Measurements from ENCODE around the gene CLDN20.
A peak's percentile ranks its signal among the peaks of the same experiment; 100 is the strongest.
"Not testable (repeated sequence)": the region's sequence is repeated elsewhere in the genome, so short reads cannot be mapped to it uniquely, and the experiment has no call there.

The CLDN20 gene

GRCh38 chr6:155309150-155309549, 45.3 kb downstream of the CLDN20 start:
- Histone ChIP-seq H3K4me1 (ENCODE audit: control insufficient read depth, insufficient read depth, low read length) (no peaks in the 10 kb centered on the region), H3K36me3 (ENCODE audit: control insufficient read depth, insufficient read depth, low read length) (peaks cover 15% of the 10 kb centered on the region), H3K9me3 (ENCODE audit: control insufficient read depth, low read length) (no peaks in the 10 kb centered on the region), H3K27me3 (ENCODE audit: control insufficient read depth, insufficient read depth, low read length, poor library complexity, severe bottlenecking) (no peaks in the 10 kb centered on the region), H3K4me3 (ENCODE audit: insufficient read depth, low read depth, low read length) (no peak overlapping the region), H3K27ac (ENCODE audit: insufficient read depth, low read depth, low read length, poor library complexity, severe bottlenecking) (no peak overlapping the region)
- WGBS, 2 experiments, result 88 to 89% methylated on average over 4 of the region's 4 CpGs

- WGBS, 2 experiments, result 100% methylated on average over 1 of the region's 2 CpGs
- Histone ChIP-seq H3K4me3 (ENCODE audit: insufficient read depth, low read depth, low read length) (no peak overlapping the region), H3K27ac (ENCODE audit: insufficient read depth, low read depth, low read length, poor library complexity, severe bottlenecking) (no peak overlapping the region), H3K27me3 (ENCODE audit: control insufficient read depth, insufficient read depth, low read length, poor library complexity, severe bottlenecking) (no peaks in the 10 kb centered on the region), H3K4me1 (ENCODE audit: control insufficient read depth, insufficient read depth, low read length) (no peaks in the 10 kb centered on the region), H3K36me3 (ENCODE audit: control insufficient read depth, insufficient read depth, low read length) (peaks cover 15% of the 10 kb centered on the region), H3K9me3 (ENCODE audit: control insufficient read depth, low read length) (no peaks in the 10 kb centered on the region)
Observed at GRCh38 chr6:155310596-155310995, 46.8 kb downstream of the CLDN20 start.

- H3K27ac ChIP-seq (ENCODE audit: insufficient read depth, low read depth, low read length, poor library complexity, severe bottlenecking), result no peak overlapping the region
- H3K36me3 ChIP-seq (ENCODE audit: control insufficient read depth, insufficient read depth, low read length), result peaks cover 15% of the 10 kb centered on the region
- no peaks in the 10 kb centered on the region for H3K27me3 ChIP-seq (ENCODE audit: control insufficient read depth, insufficient read depth, low read length, poor library complexity, severe bottlenecking)
- WGBS, 2 experiments, result 96 to 97% methylated on average over 5 of the region's 6 CpGs
- no peak overlapping the region for H3K4me3 ChIP-seq (ENCODE audit: insufficient read depth, low read depth, low read length)
- H3K4me1 ChIP-seq (ENCODE audit: control insufficient read depth, insufficient read depth, low read length), result no peaks in the 10 kb centered on the region
- no peaks in the 10 kb centered on the region for H3K9me3 ChIP-seq (ENCODE audit: control insufficient read depth, low read length)
Observed at GRCh38 chr6:155311086-155311485, 47.3 kb downstream of the CLDN20 start.

- no peak overlapping the region for H3K4me3 ChIP-seq (ENCODE audit: insufficient read depth, low read depth, low read length)
- no peaks in the 10 kb centered on the region for H3K4me1 ChIP-seq (ENCODE audit: control insufficient read depth, insufficient read depth, low read length)
- H3K27ac ChIP-seq (ENCODE audit: insufficient read depth, low read depth, low read length, poor library complexity, severe bottlenecking), result no peak overlapping the region
- 94 to 100% methylated on average over 2 of the region's 2 CpGs for WGBS, 2 experiments
- H3K27me3 ChIP-seq (ENCODE audit: control insufficient read depth, insufficient read depth, low read length, poor library complexity, severe bottlenecking), result no peaks in the 10 kb centered on the region
- no peaks in the 10 kb centered on the region for H3K9me3 ChIP-seq (ENCODE audit: control insufficient read depth, low read length)
- peaks cover 15% of the 10 kb centered on the region for H3K36me3 ChIP-seq (ENCODE audit: control insufficient read depth, insufficient read depth, low read length)
Observed at GRCh38 chr6:155311583-155311982, 47.8 kb downstream of the CLDN20 start.

GRCh38 chr6:155312950-155313349, 49.1 kb downstream of the CLDN20 start:
- not testable (repeated sequence) for H3K27ac ChIP-seq (ENCODE audit: insufficient read depth, low read depth, low read length, poor library complexity, severe bottlenecking); H3K4me1 ChIP-seq (ENCODE audit: control insufficient read depth, insufficient read depth, low read length); H3K36me3 ChIP-seq (ENCODE audit: control insufficient read depth, insufficient read depth, low read length); H3K9me3 ChIP-seq (ENCODE audit: control insufficient read depth, low read length); H3K27me3 ChIP-seq (ENCODE audit: control insufficient read depth, insufficient read depth, low read length, poor library complexity, severe bottlenecking)
- H3K4me3 ChIP-seq (ENCODE audit: insufficient read depth, low read depth, low read length), result peak overlapping the region; percentile 98
- 93 to 96% methylated on average over 7 of the region's 7 CpGs for WGBS, 2 experiments

- no peaks in the 10 kb centered on the region for H3K9me3 ChIP-seq (ENCODE audit: control insufficient read depth, low read length)
- WGBS, 2 experiments, result 0 to 2% methylated on average over 9 to 15 of the region's 15 CpGs
- H3K27ac ChIP-seq (ENCODE audit: insufficient read depth, low read depth, low read length, poor library complexity, severe bottlenecking), result no peak overlapping the region
- peak overlapping the region; percentile 98 for H3K4me3 ChIP-seq (ENCODE audit: insufficient read depth, low read depth, low read length)
- no peaks in the 10 kb centered on the region for H3K27me3 ChIP-seq (ENCODE audit: control insufficient read depth, insufficient read depth, low read length, poor library complexity, severe bottlenecking)
- H3K36me3 ChIP-seq (ENCODE audit: control insufficient read depth, insufficient read depth, low read length), result peaks cover 9% of the 10 kb centered on the region
- no peaks in the 10 kb centered on the region for H3K4me1 ChIP-seq (ENCODE audit: control insufficient read depth, insufficient read depth, low read length)
Observed at GRCh38 chr6:155313602-155314091, 49.8 kb downstream of the CLDN20 start.

- Histone ChIP-seq H3K4me1 (ENCODE audit: control insufficient read depth, insufficient read depth, low read length) (no peaks in the 10 kb centered on the region), H3K36me3 (ENCODE audit: control insufficient read depth, insufficient read depth, low read length) (peaks cover 6% of the 10 kb centered on the region), H3K27ac (ENCODE audit: insufficient read depth, low read depth, low read length, poor library complexity, severe bottlenecking) (no peak within 1 kb of the TSS), H3K27me3 (ENCODE audit: control insufficient read depth, insufficient read depth, low read length, poor library complexity, severe bottlenecking) (no peaks in the 10 kb centered on the region), H3K9me3 (ENCODE audit: control insufficient read depth, low read length) (no peaks in the 10 kb centered on the region), H3K4me3 (ENCODE audit: insufficient read depth, low read depth, low read length) (peak within 1 kb of the TSS; percentile 98)
- WGBS, 2 experiments, result 0% methylated on average over 51 to 52 of the region's 52 CpGs
Observed at GRCh38 chr6:155314092-155314772, 50.4 kb downstream of the CLDN20 start, which contains the start of gene TFB1M. Gene TFB1M, minus strand, starts transcription at chr6:155314484. Its CDS starts 56 bp downstream, at chr6:155314428.

- Histone ChIP-seq H3K9me3 (ENCODE audit: control insufficient read depth, low read length) (no peaks in the 10 kb centered on the region), H3K27ac (ENCODE audit: insufficient read depth, low read depth, low read length, poor library complexity, severe bottlenecking) (no peak overlapping the region), H3K27me3 (ENCODE audit: control insufficient read depth, insufficient read depth, low read length, poor library complexity, severe bottlenecking) (no peaks in the 10 kb centered on the region), H3K4me3 (ENCODE audit: insufficient read depth, low read depth, low read length) (peak overlapping the region; percentile 98), H3K36me3 (ENCODE audit: control insufficient read depth, insufficient read depth, low read length) (peaks cover 4% of the 10 kb centered on the region), H3K4me1 (ENCODE audit: control insufficient read depth, insufficient read depth, low read length) (no peaks in the 10 kb centered on the region)
- WGBS, 2 experiments, result 21 to 23% methylated on average over 20 of the region's 20 CpGs
Observed at GRCh38 chr6:155314773-155315515, 51.1 kb downstream of the CLDN20 start.

GRCh38 chr6:155315516-155315871, 51.7 kb downstream of the CLDN20 start:
- H3K4me3 ChIP-seq (ENCODE audit: insufficient read depth, low read depth, low read length), result no peak overlapping the region
- peaks cover 4% of the 10 kb centered on the region for H3K36me3 ChIP-seq (ENCODE audit: control insufficient read depth, insufficient read depth, low read length)
- no peaks in the 10 kb centered on the region for H3K27me3 ChIP-seq (ENCODE audit: control insufficient read depth, insufficient read depth, low read length, poor library complexity, severe bottlenecking)
- H3K27ac ChIP-seq (ENCODE audit: insufficient read depth, low read depth, low read length, poor library complexity, severe bottlenecking), result no peak overlapping the region
- no peaks in the 10 kb centered on the region for H3K4me1 ChIP-seq (ENCODE audit: control insufficient read depth, insufficient read depth, low read length)
- 95% methylated on average over 2 to 3 of the region's 3 CpGs for WGBS, 2 experiments
- no peaks in the 10 kb centered on the region for H3K9me3 ChIP-seq (ENCODE audit: control insufficient read depth, low read length)

- H3K9me3 ChIP-seq (ENCODE audit: control insufficient read depth, low read length), result no peaks in the 10 kb centered on the region
Observed at GRCh38 chr6:155316419-155316818, 52.6 kb downstream of the CLDN20 start.

More at GRCh38 chr6:155316419-155316818, 52.6 kb downstream of the CLDN20 start:
- peaks cover 4% of the 10 kb centered on the region for H3K36me3 ChIP-seq (ENCODE audit: control insufficient read depth, insufficient read depth, low read length)
- no peak overlapping the region for H3K4me3 ChIP-seq (ENCODE audit: insufficient read depth, low read depth, low read length)
- no peaks in the 10 kb centered on the region for H3K4me1 ChIP-seq (ENCODE audit: control insufficient read depth, insufficient read depth, low read length)
- H3K27ac ChIP-seq (ENCODE audit: insufficient read depth, low read depth, low read length, poor library complexity, severe bottlenecking), result no peak overlapping the region
- no peaks in the 10 kb centered on the region for H3K27me3 ChIP-seq (ENCODE audit: control insufficient read depth, insufficient read depth, low read length, poor library complexity, severe bottlenecking)
- WGBS, 2 experiments, result 100% methylated on average over 1 of the region's 1 CpG; no CpG with 5 or more reads in 1 of the 2 experiments
